Mesendoderm (in vitro differentiated cells): Measurements from ENCODE around the gene SPRR3.

Experiments
- DNase-seq: peaks from one replicate; pipeline ENCODE4 v3.0.0; 2013
- H2AK5ac ChIP-seq: 2 replicates; pipeline ENCODE4 v1.6.1; 2013; ENCODE audit warnings: low read length, inconsistent platforms
- H2BK120ac ChIP-seq: 2 replicates; pipeline ENCODE4 v1.6.1; 2013; ENCODE audit warnings: low read depth, mild to moderate bottlenecking, low read length, moderate library complexity, mixed read lengths
- H2BK15ac ChIP-seq: replicated peaks from 2 replicates; pipeline ENCODE4 v1.6.1; 2013; ENCODE audit warnings: low read depth, mild to moderate bottlenecking, moderate library complexity
- H2BK5ac ChIP-seq: 2 replicates; pipeline ENCODE4 v1.6.1; 2013; ENCODE audit warnings: low read length, inconsistent platforms
- H3K18ac ChIP-seq: 2 replicates; pipeline ENCODE4 v1.6.1; 2013; ENCODE audit warnings: mild to moderate bottlenecking, low read length, mixed read lengths
- H3K23ac ChIP-seq: one replicate; pipeline ENCODE4 v1.6.1; 2013; ENCODE audit warnings: low read length
- H3K27ac ChIP-seq: 2 replicates; pipeline ENCODE4 v1.5.1; 2013; ENCODE audit warnings: low read depth, mild to moderate bottlenecking, inconsistent platforms, low read length, moderate library complexity
- H3K27me3 ChIP-seq: 2 replicates; pipeline ENCODE4 v1.6.1; 2013; ENCODE audit warnings: low read length, control low read depth, mild to moderate bottlenecking, inconsistent platforms; ENCODE audit not compliant: insufficient read depth, poor library complexity
- H3K36me3 ChIP-seq: 2 replicates; pipeline ENCODE4 v1.6.1; 2013; ENCODE audit warnings: low read length, inconsistent platforms; ENCODE audit not compliant: control insufficient read depth, insufficient read depth
- H3K4ac ChIP-seq: one replicate; pipeline ENCODE4 v1.6.1; 2013; ENCODE audit warnings: low read depth, mild to moderate bottlenecking, low read length, moderate library complexity
- H3K4me1 ChIP-seq: 2 replicates; pipeline ENCODE4 v1.6.1; 2013; ENCODE audit warnings: low read depth, low read length, inconsistent platforms; ENCODE audit not compliant: control insufficient read depth
- H3K4me2 ChIP-seq: 2 replicates; pipeline ENCODE4 v1.6.1; 2013; ENCODE audit warnings: low read length
- H3K4me3 ChIP-seq: 2 replicates; pipeline ENCODE4 v1.5.1; 2013; ENCODE audit warnings: mild to moderate bottlenecking, low read length
- H3K56ac ChIP-seq: one replicate; pipeline ENCODE4 v1.6.1; 2013; ENCODE audit warnings: low read length
- H3K79me1 ChIP-seq: 2 replicates; pipeline ENCODE4 v1.6.1; 2013; ENCODE audit warnings: low read length, inconsistent platforms
- H3K79me2 ChIP-seq: 2 replicates; pipeline ENCODE4 v1.6.1; 2013; ENCODE audit warnings: mild to moderate bottlenecking, low read length; ENCODE audit not compliant: control insufficient read depth, insufficient read depth
- H3K9ac ChIP-seq: 2 replicates; pipeline ENCODE4 v1.6.1; 2013; ENCODE audit warnings: low read length, inconsistent platforms
- H4K5ac ChIP-seq: one replicate; pipeline ENCODE4 v1.6.1; 2013; ENCODE audit warnings: low read length
- H4K8ac ChIP-seq: one replicate; pipeline ENCODE4 v1.6.1; 2013; ENCODE audit warnings: low read depth, mild to moderate bottlenecking, control low read depth, low read length, moderate library complexity
- WGBS: extraction: QIAGEN DNeasy Blood & Tissue Kit; methylation state at CpG from one replicate; pipeline ENCODE4 v1.1.7; 2013; ENCODE audit warnings: low lambda C conversion rate, missing lambda C conversion rate; ENCODE audit not compliant: insufficient coverage; ENCODE audit errors: extremely low coverage; 5-methylcytosine and 5-hydroxymethylcytosine counted together

Gene SPRR3

GRCh38 chr1:152977614-152978013, 23.9 kb upstream of the SPRR3 start:
- H3K9ac ChIP-seq: no peak overlapping the region
- no peak overlapping the region for H2BK15ac ChIP-seq
- H2AK5ac ChIP-seq: no peak overlapping the region

GRCh38 chr1:152980676-152981075, 20.9 kb upstream of the SPRR3 start:
- Histone ChIP-seq H3K56ac (no peak overlapping the region), H3K27me3 (no peaks in the 10 kb centered on the region), H3K36me3 (no peaks in the 10 kb centered on the region), H4K5ac (no peak overlapping the region), H3K4me2 (no peak overlapping the region), H4K8ac (no peak overlapping the region), H2AK5ac (no peak overlapping the region), H3K79me1 (no peaks in the 10 kb centered on the region), H3K23ac (no peak overlapping the region), H2BK5ac (no peak overlapping the region), H3K4me1 (no peaks in the 10 kb centered on the region), H3K4ac (no peak overlapping the region), H3K79me2 (no peaks in the 10 kb centered on the region), H3K18ac (no peak overlapping the region), H3K27ac (no peak overlapping the region), H3K9ac (no peak overlapping the region), H3K4me3 (no peak overlapping the region), H2BK120ac (no peak overlapping the region), H2BK15ac (no peak overlapping the region)
- DNase-seq: no peak
- WGBS: no CpG with 5 or more reads among the region's 1 CpG

More at GRCh38 chr1:152977614-152978013, 23.9 kb upstream of the SPRR3 start:
- no peak overlapping the region for H2BK5ac ChIP-seq
- no peak overlapping the region for H3K4me3 ChIP-seq
- no peaks in the 10 kb centered on the region for H3K4me1 ChIP-seq
- H4K5ac ChIP-seq: no peak overlapping the region
- no peak overlapping the region for H3K4ac ChIP-seq
- no peak overlapping the region for H4K8ac ChIP-seq
- no peaks in the 10 kb centered on the region for H3K79me1 ChIP-seq
- H3K79me2 ChIP-seq: no peaks in the 10 kb centered on the region
- H2BK120ac ChIP-seq: no peak overlapping the region
- H3K27ac ChIP-seq: no peak overlapping the region
- no peak overlapping the region for H3K23ac ChIP-seq
- no peak overlapping the region for H3K4me2 ChIP-seq
- H3K27me3 ChIP-seq: no peaks in the 10 kb centered on the region
- no peak overlapping the region for H3K18ac ChIP-seq
- no peak overlapping the region for H3K56ac ChIP-seq
- no peak for DNase-seq
- H3K36me3 ChIP-seq: no peaks in the 10 kb centered on the region

- no peak overlapping the region for H3K27ac ChIP-seq
- no CpG with 5 or more reads among the region's 6 CpGs for WGBS
- H3K4me1 ChIP-seq: no peaks in the 10 kb centered on the region
- H2BK5ac ChIP-seq: no peak overlapping the region
- no peak overlapping the region for H4K5ac ChIP-seq
- H2AK5ac ChIP-seq: no peak overlapping the region
- no peak overlapping the region for H2BK15ac ChIP-seq
- H3K36me3 ChIP-seq: no peaks in the 10 kb centered on the region
- H3K56ac ChIP-seq: no peak overlapping the region
- no peak overlapping the region for H3K4ac ChIP-seq
- no peaks in the 10 kb centered on the region for H3K27me3 ChIP-seq
- no peak overlapping the region for H3K4me2 ChIP-seq
- no peak overlapping the region for H3K23ac ChIP-seq
- H2BK120ac ChIP-seq: no peak overlapping the region
- no peaks in the 10 kb centered on the region for H3K79me1 ChIP-seq
- H3K79me2 ChIP-seq: no peaks in the 10 kb centered on the region
- no peak overlapping the region for H3K18ac ChIP-seq
- DNase-seq: no peak
- no peak overlapping the region for H4K8ac ChIP-seq
- no peak overlapping the region for H3K4me3 ChIP-seq
- no peak overlapping the region for H3K9ac ChIP-seq
Observed at GRCh38 chr1:152981146-152981871, 20.2 kb upstream of the SPRR3 start.

- H3K9ac ChIP-seq: no peak overlapping the region
- H3K79me1 ChIP-seq: no peaks in the 10 kb centered on the region
- no CpG with 5 or more reads among the region's 4 CpGs for WGBS
Observed at GRCh38 chr1:152982076-152982475, 19.5 kb upstream of the SPRR3 start.

GRCh38 chr1:152983234-152983633, 18.3 kb upstream of the SPRR3 start:
- Histone ChIP-seq H3K79me1 (no peaks in the 10 kb centered on the region), H4K8ac (no peak overlapping the region), H3K18ac (no peak overlapping the region), H3K36me3 (no peaks in the 10 kb centered on the region), H4K5ac (no peak overlapping the region), H2BK5ac (no peak overlapping the region), H3K79me2 (no peaks in the 10 kb centered on the region), H3K56ac (no peak overlapping the region), H3K27ac (no peak overlapping the region), H3K27me3 (no peaks in the 10 kb centered on the region), H3K4me1 (no peaks in the 10 kb centered on the region), H3K23ac (no peak overlapping the region), H2BK15ac (no peak overlapping the region), H2BK120ac (no peak overlapping the region), H3K4me2 (no peak overlapping the region), H2AK5ac (no peak overlapping the region), H3K9ac (no peak overlapping the region), H3K4ac (no peak overlapping the region), H3K4me3 (no peak overlapping the region)
- DNase-seq: no peak

More at GRCh38 chr1:152982076-152982475, 19.5 kb upstream of the SPRR3 start:
- H2BK120ac ChIP-seq: no peak overlapping the region
- H3K36me3 ChIP-seq: no peaks in the 10 kb centered on the region
- no peak overlapping the region for H2AK5ac ChIP-seq
- H3K4me3 ChIP-seq: no peak overlapping the region
- no peak overlapping the region for H3K4ac ChIP-seq
- no peak overlapping the region for H4K8ac ChIP-seq
- H3K27me3 ChIP-seq: no peaks in the 10 kb centered on the region
- H3K23ac ChIP-seq: no peak overlapping the region
- no peak overlapping the region for H2BK5ac ChIP-seq
- no peak for DNase-seq
- H3K4me2 ChIP-seq: no peak overlapping the region
- H3K79me2 ChIP-seq: no peaks in the 10 kb centered on the region
- no peak overlapping the region for H3K27ac ChIP-seq
- H4K5ac ChIP-seq: no peak overlapping the region
- H3K18ac ChIP-seq: no peak overlapping the region
- no peak overlapping the region for H2BK15ac ChIP-seq
- no peak overlapping the region for H3K56ac ChIP-seq
- no peaks in the 10 kb centered on the region for H3K4me1 ChIP-seq

- H3K56ac ChIP-seq: no peak within 1 kb of the TSS
- no peak within 1 kb of the TSS for H3K9ac ChIP-seq
- no peak within 1 kb of the TSS for H3K4ac ChIP-seq
- H2BK15ac ChIP-seq: no peak within 1 kb of the TSS
- no peaks in the 10 kb centered on the region for H3K4me1 ChIP-seq
- H3K27me3 ChIP-seq: no peaks in the 10 kb centered on the region
- no peak for DNase-seq
- H3K18ac ChIP-seq: no peak within 1 kb of the TSS
- no peak within 1 kb of the TSS for H4K5ac ChIP-seq
- no peak within 1 kb of the TSS for H2AK5ac ChIP-seq
- no peak within 1 kb of the TSS for H3K23ac ChIP-seq
- H3K4me2 ChIP-seq: no peak within 1 kb of the TSS
- no peaks in the 10 kb centered on the region for H3K79me2 ChIP-seq
- no peak within 1 kb of the TSS for H2BK5ac ChIP-seq
- H2BK120ac ChIP-seq: no peak within 1 kb of the TSS
- H3K4me3 ChIP-seq: no peak within 1 kb of the TSS
- WGBS: no CpG with 5 or more reads among the region's 3 CpGs
- H3K79me1 ChIP-seq: no peaks in the 10 kb centered on the region
- H4K8ac ChIP-seq: no peak within 1 kb of the TSS
- no peaks in the 10 kb centered on the region for H3K36me3 ChIP-seq
- no peak within 1 kb of the TSS for H3K27ac ChIP-seq
Observed at GRCh38 chr1:152983743-152984142, 17.8 kb upstream of the SPRR3 start, which contains the start of gene SPRR1A. Gene SPRR1A (plus strand): TSS chr1:152984081. CDS start chr1:152985231, 1,150 bp downstream.
